ENCODE measurements around the gene KCNG2. TPM values are rescaled to one million over a fixed set of nuclear protein-coding genes. Genes with fewer than 3 reads are reported as not detected.

Gene KCNG2
- total RNA-seq, 3 donors from 2014 or later (not counting 1 experiment from before 2014, with no cell fraction given) = not detected

- peaks cover 5% of the 10 kb centered on the region for H3K36me3 Mint-ChIP-seq
- no peak overlapping the region for H3K4me3 Mint-ChIP-seq
- H3K27me3 Mint-ChIP-seq (ENCODE audit: low read depth in 2 of 2) = no peaks in the 10 kb centered on the region
- Histone ChIP-seq H3K27me3 (ENCODE audit: control insufficient read depth, insufficient read depth, low read length) (no peaks in the 10 kb centered on the region), H3K36me3 (ENCODE audit: control insufficient read depth, insufficient read depth, low read length) (peaks cover 18% of the 10 kb centered on the region), H3K27ac (ENCODE audit: low read length) (no peak overlapping the region), H3K4me1 (ENCODE audit: control insufficient read depth, insufficient read depth, low read length) (peaks cover 22% of the 10 kb centered on the region), H3K9me3 (ENCODE audit: control insufficient read depth, insufficient read depth, low read length) (no peaks in the 10 kb centered on the region), H3K4me3 (ENCODE audit: low read length) (no peak overlapping the region)
- H3K9me3 Mint-ChIP-seq = no peaks in the 10 kb centered on the region
- peak in 2 of 3 donors; percentile 21 to 47 for ATAC-seq
- peak in 1 of 2 donors; percentile 56 for DNase-seq
- WGBS (ENCODE audit: insufficient coverage) = 45% methylated on average over 1 of the region's 3 CpGs
- intact Hi-C loops (cut with micrococcal nuclease) = no loop called here
- H3K27ac Mint-ChIP-seq = no peak overlapping the region
- peaks cover 25 to 48% of the 10 kb centered on the region in 2 donors for H3K4me1 Mint-ChIP-seq
- no peak for TF ChIP-seq CTCF (IDR thresholded peaks at IDR 0.05)
Observed at GRCh38 chr18:79944746-79945117, 147.0 kb downstream of the KCNG2 start.

GRCh38 chr18:79945118-79946042 lies 147.6 kb downstream of the KCNG2 start:
- Histone ChIP-seq H3K27me3 (ENCODE audit: control insufficient read depth, insufficient read depth, low read length) (no peaks in the 10 kb centered on the region), H3K4me3 (ENCODE audit: low read length) (no peak overlapping the region), H3K27ac (ENCODE audit: low read length) (no peak overlapping the region), H3K36me3 (ENCODE audit: control insufficient read depth, insufficient read depth, low read length) (peaks cover 18% of the 10 kb centered on the region), H3K4me1 (ENCODE audit: control insufficient read depth, insufficient read depth, low read length) (peaks cover 28% of the 10 kb centered on the region), H3K9me3 (ENCODE audit: control insufficient read depth, insufficient read depth, low read length) (no peaks in the 10 kb centered on the region)
- intact Hi-C loops (cut with micrococcal nuclease) = no loop called here
- Mint-ChIP-seq H3K4me3 (no peak overlapping the region), H3K4me1 (peaks cover 28 to 50% of the 10 kb centered on the region in 2 donors), H3K36me3 (no peaks in the 10 kb centered on the region), H3K27ac (no peak overlapping the region), H3K9me3 (no peaks in the 10 kb centered on the region), H3K27me3 (ENCODE audit: low read depth in 2 of 2) (no peaks in the 10 kb centered on the region)
- no peak for TF ChIP-seq CTCF (IDR thresholded peaks at IDR 0.05)
- 92% methylated on average over 17 of the region's 17 CpGs for WGBS (ENCODE audit: insufficient coverage)
- no peak for DNase-seq
- ATAC-seq = no peak

GRCh38 chr18:79947054-79947755 lies 149.5 kb downstream of the KCNG2 start:
- 93% methylated on average over 7 of the region's 14 CpGs for WGBS (ENCODE audit: insufficient coverage)
- no peak for TF ChIP-seq CTCF (IDR thresholded peaks at IDR 0.05)
- no peak overlapping the region for H3K4me3 Mint-ChIP-seq
- H3K9me3 ChIP-seq (ENCODE audit: control insufficient read depth, insufficient read depth, low read length) = no peaks in the 10 kb centered on the region
- H3K9me3 Mint-ChIP-seq = no peaks in the 10 kb centered on the region
- no peak for ATAC-seq
- H3K27ac Mint-ChIP-seq = no peak overlapping the region
- H3K4me1 ChIP-seq (ENCODE audit: control insufficient read depth, insufficient read depth, low read length) = peaks cover 37% of the 10 kb centered on the region
- no peaks in the 10 kb centered on the region for H3K27me3 ChIP-seq (ENCODE audit: control insufficient read depth, insufficient read depth, low read length)
- peaks cover 11% of the 10 kb centered on the region for H3K36me3 ChIP-seq (ENCODE audit: control insufficient read depth, insufficient read depth, low read length)
- no peak overlapping the region for H3K27ac ChIP-seq (ENCODE audit: low read length)
- DNase-seq = no peak
- H3K4me3 ChIP-seq (ENCODE audit: low read length) = no peak overlapping the region
- peaks cover 32 to 48% of the 10 kb centered on the region in 2 donors for H3K4me1 Mint-ChIP-seq
- H3K36me3 Mint-ChIP-seq = no peaks in the 10 kb centered on the region
- intact Hi-C loops (cut with micrococcal nuclease) = no loop called here
- H3K27me3 Mint-ChIP-seq (ENCODE audit: low read depth in 2 of 2) = no peaks in the 10 kb centered on the region

Measured in natural killer cell (primary cell).